H1 (cell line): ENCODE results near the gene IDI1. TPM values are rescaled to one million over a fixed set of nuclear protein-coding genes. Genes with fewer than 3 reads are reported as not detected.

Source experiments
- CTCF ChIA-PET: fragments of 300-600 bp; sonication (Branson Sonifier 250); formaldehyde crosslinking; loops from one replicate; lab custom pipeline; 2021; ENCODE audit not compliant: partially characterized antibody; lab: Charles Lee
- POLR2A ChIA-PET: fragments of 300-600 bp; sonication (Branson Sonifier 250); formaldehyde crosslinking; loops from one replicate; lab custom pipeline; 2021; ENCODE audit warnings: inconsistent platforms; ENCODE audit not compliant: partially characterized antibody; lab: Charles Lee
- DNase-seq, 2 experiments: peaks; one replicate each; pipeline versions ENCODE4 v3.0.0 to v3.0.0-alpha.2; 2010 to 2022; ENCODE audit warnings: low spot score in 2 of 2, low read depth in 1 of 2, mixed read lengths in 1 of 2
- FAIRE-seq: peaks from 2 replicates; lab custom pipeline; 2011; peaks lifted over from hg19 to GRCh38; lab: Jason Lieb, UNC
- H2AFZ ChIP-seq: 2 replicates; pipeline ENCODE4 v1.8.1; 2012; ENCODE audit warnings: low read length, inconsistent platforms
- H2AK5ac ChIP-seq: 2 replicates; pipeline ENCODE4 v1.6.1; 2013; ENCODE audit warnings: low read depth, low read length
- H2BK120ac ChIP-seq: replicated peaks from 2 replicates; pipeline ENCODE3; 2013; ENCODE audit warnings: low read depth, low read length, inconsistent platforms
- H2BK12ac ChIP-seq: 2 replicates; pipeline ENCODE4 v1.6.1; 2013; ENCODE audit warnings: low read depth, low read length
- H2BK15ac ChIP-seq: 2 replicates; pipeline ENCODE4 v1.6.1; 2013; ENCODE audit warnings: low read length
- H2BK20ac ChIP-seq: 2 replicates; pipeline ENCODE4 v1.6.1; 2013; ENCODE audit warnings: low read length
- H2BK5ac ChIP-seq: 2 replicates; pipeline ENCODE4 v1.6.1; 2013; ENCODE audit warnings: low read depth, low read length
- H3K14ac ChIP-seq: 2 replicates; pipeline ENCODE4 v1.6.1; 2013; ENCODE audit warnings: inconsistent platforms; ENCODE audit not compliant: insufficient read length
- H3K18ac ChIP-seq: 2 replicates; pipeline ENCODE4 v1.6.1; 2013; ENCODE audit warnings: low read length; ENCODE audit errors: extremely low read depth
- H3K23ac ChIP-seq: 2 replicates; pipeline ENCODE4 v1.6.1; 2013; ENCODE audit warnings: inconsistent platforms; ENCODE audit not compliant: insufficient read length
- H3K23me2 ChIP-seq: 2 replicates; pipeline ENCODE4 v1.6.1; 2013; ENCODE audit warnings: low read depth, low read length
- H3K27ac ChIP-seq: 2 replicates; pipeline ENCODE4 v1.6.1; 2011; ENCODE audit warnings: low read depth, low read length, inconsistent platforms
- H3K27me3 ChIP-seq, 4 experiments: replicated peaks in 1 of 4; 1 replicate in 1 of 4; 2 replicates in 3 of 4; pipeline versions ENCODE4 v1.6.1 to v1.8.1; 2011 to 2013; ENCODE audit warnings: low read length in 3 of 4, mild to moderate bottlenecking in 3 of 4, inconsistent platforms in 2 of 4, mixed read lengths in 2 of 4, moderate library complexity in 1 of 4; ENCODE audit not compliant: control insufficient read depth in 3 of 4, insufficient read depth in 3 of 4; ENCODE audit errors: extremely low read depth in 1 of 4
- H3K36me3 ChIP-seq, 4 experiments: 2 replicates each; pipeline versions ENCODE4 v1.6.1 to v1.8.1; 2011 to 2013; ENCODE audit warnings: mild to moderate bottlenecking in 4 of 4, low read length in 3 of 4, moderate library complexity in 2 of 4, control low read depth in 1 of 4, inconsistent platforms in 1 of 4; ENCODE audit not compliant: insufficient read depth in 4 of 4, control insufficient read depth in 2 of 4
- H3K4ac ChIP-seq: replicated peaks from 2 replicates; pipeline ENCODE3; 2013; ENCODE audit warnings: low read length, low read depth, mixed read lengths, inconsistent platforms; ENCODE audit not compliant: insufficient read length
- H3K4me1 ChIP-seq, 4 experiments: replicated peaks in 1 of 4; 1 replicate in 1 of 4; 2 replicates in 3 of 4; pipeline versions ENCODE4 v1.6.1 to v1.8.1; 2011 to 2013; ENCODE audit warnings: low read length in 3 of 4, inconsistent platforms in 2 of 4, mixed read lengths in 1 of 4; ENCODE audit not compliant: insufficient read depth in 4 of 4, control insufficient read depth in 3 of 4
- H3K4me2 ChIP-seq, 2 experiments: 2 replicates each; pipeline versions ENCODE4 v1.6.1 to v1.8.1; 2011 to 2013; ENCODE audit warnings: low read depth in 2 of 2, low read length in 2 of 2, control low read depth in 1 of 2, inconsistent platforms in 1 of 2, mild to moderate bottlenecking in 1 of 2; ENCODE audit not compliant: insufficient read depth in 1 of 2
- H3K4me3 ChIP-seq, 4 experiments: fragments of 200-600, 300-600 bp in 1 of 4; sonication (generic), shearing (Covaris generic), sonication (Bioruptor Twin) in 1 of 4; 2 replicates each; pipeline versions ENCODE4 v1.5.1 to v1.8.1; 2011 to 2016; ENCODE audit warnings: low read length in 4 of 4, low read depth in 3 of 4, control low read depth in 2 of 4, inconsistent platforms in 2 of 4, mild to moderate bottlenecking in 2 of 4, mixed read lengths in 1 of 4, moderate library complexity in 1 of 4; ENCODE audit not compliant: insufficient read depth in 2 of 4; ENCODE audit errors: extremely low read depth in 1 of 4
- H3K56ac ChIP-seq: replicated peaks from 2 replicates; pipeline ENCODE3; 2013; ENCODE audit warnings: low read depth, mild to moderate bottlenecking, mixed read lengths, low read length, inconsistent platforms; ENCODE audit not compliant: insufficient read length
- H3K79me1 ChIP-seq: 2 replicates; pipeline ENCODE4 v1.6.1; 2013; ENCODE audit warnings: low read depth, low read length, control low read depth
- H3K79me2 ChIP-seq, 2 experiments: 2 replicates each; pipeline versions ENCODE4 v1.6.1 to v1.8.1; 2012 to 2013; ENCODE audit warnings: low read length in 2 of 2, mild to moderate bottlenecking in 2 of 2, inconsistent platforms in 1 of 2; ENCODE audit not compliant: insufficient read depth in 2 of 2, control insufficient read depth in 1 of 2
- H3K9ac ChIP-seq, 4 experiments: replicated peaks in 1 of 4; 1 replicate in 1 of 4; 2 replicates in 3 of 4; pipeline versions ENCODE4 v1.6.1 to v1.8.1; 2011 to 2013; ENCODE audit warnings: low read depth in 3 of 4, low read length in 3 of 4, control low read depth in 2 of 4, mild to moderate bottlenecking in 2 of 4, moderate library complexity in 2 of 4, inconsistent platforms in 1 of 4; ENCODE audit errors: extremely low read depth in 1 of 4
- H3K9me3 ChIP-seq, 2 experiments: 2 replicates each; pipeline versions ENCODE4 v1.6.1 to v1.8.1; 2012 to 2013; ENCODE audit warnings: mild to moderate bottlenecking in 2 of 2, moderate library complexity in 2 of 2, control low read depth in 1 of 2, inconsistent platforms in 1 of 2, low read depth in 1 of 2, low read length in 1 of 2, mixed read lengths in 1 of 2; ENCODE audit not compliant: insufficient read depth in 2 of 2
- H4K20me1 ChIP-seq, 2 experiments: replicated peaks in 1 of 2; 2 replicates each; pipeline versions ENCODE3 to v1.8.1; 2011 to 2013; ENCODE audit warnings: inconsistent platforms in 2 of 2, low read length in 2 of 2, mild to moderate bottlenecking in 1 of 2; ENCODE audit not compliant: insufficient read depth in 2 of 2, control insufficient read depth in 1 of 2
- H4K5ac ChIP-seq: 2 replicates; pipeline ENCODE4 v1.6.1; 2013; ENCODE audit warnings: low read length, low read depth, mixed read lengths, inconsistent platforms; ENCODE audit not compliant: insufficient read length
- H4K8ac ChIP-seq: 2 replicates; pipeline ENCODE4 v1.8.0; 2013; ENCODE audit warnings: mild to moderate bottlenecking, moderate library complexity, low read length, inconsistent platforms; ENCODE audit not compliant: insufficient read depth; ENCODE audit errors: extremely low read depth
- H4K91ac ChIP-seq: replicated peaks from 2 replicates; pipeline ENCODE3; 2013; ENCODE audit warnings: low read length, mixed read lengths, inconsistent platforms; ENCODE audit not compliant: insufficient read length
- ASH2L ChIP-seq: fragments of 200-600, 300-600 bp; sonication (generic); IDR thresholded peaks from one replicate; pipeline ENCODE4 v1.7.1; 2017; ENCODE audit warnings: low read length
- BCL11A ChIP-seq, 2 experiments: IDR thresholded peaks; one replicate each; pipeline ENCODE4 v1.6.1; 2011; ENCODE audit warnings: low read depth in 2 of 2, low read length in 2 of 2, mild to moderate bottlenecking in 2 of 2
- JUND ChIP-seq: IDR thresholded peaks from 2 replicates; pipeline ENCODE4 v1.6.1; 2011; ENCODE audit warnings: mild to moderate bottlenecking, improper control_type of control experiment, low read length
- KDM1A ChIP-seq: fragments of 200-600, 300-600 bp; sonication (generic); IDR thresholded peaks from 2 replicates; pipeline ENCODE4 v1.7.1; 2016; ENCODE audit warnings: mild to moderate bottlenecking, low read length, borderline replicate concordance
- POU5F1 ChIP-seq: IDR thresholded peaks from 2 replicates; pipeline ENCODE4 v1.6.1; 2011; ENCODE audit warnings: low read depth, mild to moderate bottlenecking, low read length, moderate library complexity
- RNF2 ChIP-seq: fragments of 200-900, 300-1000 bp; sonication (generic); IDR thresholded peaks from 2 replicates; pipeline ENCODE4 v1.7.1; 2016; ENCODE audit warnings: borderline replicate concordance, low read depth, mild to moderate bottlenecking, antibody characterized with exemption, low read length; ENCODE audit not compliant: poor library complexity, severe bottlenecking; ENCODE audit errors: missing control alignments
- SIX5 ChIP-seq: IDR thresholded peaks from 2 replicates; pipeline ENCODE4 v1.6.1; 2011; ENCODE audit warnings: mild to moderate bottlenecking, low read depth, low read length
- TCF12 ChIP-seq: IDR thresholded peaks from 2 replicates; pipeline ENCODE4 v1.6.1; 2011; ENCODE audit warnings: low read depth, mild to moderate bottlenecking, low read length
- WGBS, 2 experiments: shearing (Covaris generic) in 1 of 2; methylation state at CpG; one replicate each; pipeline versions ENCODE4 v1.1.6 to v1.1.7; 2013 to 2015; ENCODE audit warnings: low lambda C conversion rate in 2 of 2, mixed read lengths in 2 of 2, inconsistent platforms in 1 of 2, low coverage in 1 of 2, missing lambda C conversion rate in 1 of 2; ENCODE audit not compliant: insufficient replicate concordance in 2 of 2, insufficient coverage in 1 of 2, insufficient read length in 1 of 2; ENCODE audit errors: extremely low coverage in 1 of 2, missing lambda C conversion rate in 1 of 2; 5-methylcytosine and 5-hydroxymethylcytosine counted together
- polyA plus RNA-seq, 7 experiments: library from polyadenylated mRNA; depleted of rRNA in 3 of 7; stranded (reverse) in 5 of 7; unstranded in 2 of 7; fragments of >200 nt in 5 of 7; fragments of 200-250 nt in 2 of 7; gene quantifications; 1 replicate in 5 of 7; 2 replicates in 1 of 7; 4 replicates in 1 of 7; pipeline versions ENCODE4 v1.2.1 to v1.2.3, GENCODE V29; 2011 to 2013; ENCODE audit warnings: missing spikeins in 2 of 7, mixed read lengths in 2 of 7
- total RNA-seq: library from RNA; stranded (reverse); fragmentation: NEBNext Ultra II Directional; extraction: Animal tissue kit (Norgen Biotek cat#: 25700); gene quantifications from 2 replicates; pipeline ENCODE4 v1.2.1, GENCODE V29; 2021

Gene IDI1
- total and polyA plus RNA-seq, 2 of the 8 experiments (the other 6 are each of a cell fraction or from before 2014, with no cell fraction given): 35.3 to 56.6 TPM

GRCh38 chr10:1040133-1040532 lies 8.8 kb downstream of the IDI1 start:
- Histone ChIP-seq H3K36me3 (peaks cover 3 to 51% (median 31%) of the 10 kb centered on the region in 4 experiments; a peak in 7 of 8 replicates), H4K8ac (no peak overlapping the region), H3K79me1 (peaks cover 7% of the 10 kb centered on the region; the same call in 1 of the 2 replicates), H3K56ac (no peak overlapping the region), H2BK120ac (no peak overlapping the region), H2BK20ac (no peak overlapping the region), H3K9ac (no peak overlapping the region), H2AK5ac (no peak overlapping the region), H4K5ac (no peak overlapping the region), H3K4ac (no peak overlapping the region), H4K20me1 (peaks cover 4 to 20% of the 10 kb centered on the region in 2 experiments), H3K9me3 (no peaks in the 10 kb centered on the region), H3K79me2 (peaks cover 4 to 22% of the 10 kb centered on the region in 2 experiments), H2BK12ac (no peak overlapping the region), H3K14ac (no peak overlapping the region), H3K18ac (no peak overlapping the region), H3K4me3 (no peak overlapping the region), H2BK15ac (no peak overlapping the region), H3K4me1 (no peaks in the 10 kb centered on the region; a peak in 1 of 7 replicates), H3K23ac (no peak overlapping the region), H3K27me3 (no peaks in the 10 kb centered on the region), H3K27ac (no peak overlapping the region), H4K91ac (no peak overlapping the region), H3K23me2 (no peaks in the 10 kb centered on the region), H3K4me2 (no peak overlapping the region), H2BK5ac (no peak overlapping the region), H2AFZ (no peak overlapping the region)
- TF ChIP-seq BCL11A (IDR thresholded peaks at IDR 0.05; ENCODE audit: low read depth in 2 of 2, low read length in 2 of 2) (no peak), RNF2 (no peak), TCF12 (no peak), ASH2L (no peak), KDM1A (no peak), JUND (no peak), POU5F1 (no peak), SIX5 (no peak)
- 89% methylated on average over 3 of the region's 3 CpGs; no CpG with 5 or more reads in 1 of the 2 experiments for WGBS, 2 experiments
- DNase-seq (no peak), FAIRE-seq (no peak)
- ChIA-PET CTCF (no interaction called here), POLR2A (no interaction called here)
